CD8-positive, alpha-beta memory T cell (primary cell): ENCODE results near the gene RBMS1. TPM values are rescaled to one million over a fixed set of nuclear protein-coding genes. Genes with fewer than 3 reads are reported as not detected.

Source experiments
- CTCF ChIA-PET: fragments of 350-600 bp; sonication (Branson Sonifier 250); formaldehyde crosslinking; loops from one replicate; lab custom pipeline; 2021; ENCODE audit warnings: antibody characterized with exemption; lab: Charles Lee
- POLR2A ChIA-PET: fragments of 350-600 bp; sonication (Branson Sonifier 250); formaldehyde crosslinking; loops from one replicate; lab custom pipeline; 2021; ENCODE audit warnings: antibody characterized with exemption; lab: Charles Lee
- DNase-seq, 5 donors: peaks; one replicate each; pipeline versions ENCODE4 v3.0.0 to v3.0.0-alpha.2; 2020 to 2022; ENCODE audit warnings: mixed read lengths in 1 of 5
- H3K27ac ChIP-seq: one replicate; pipeline ENCODE4 v1.7.0; 2013; ENCODE audit warnings: low read depth, mild to moderate bottlenecking, low read length, moderate library complexity
- H3K27me3 ChIP-seq: 2 replicates; pipeline ENCODE4 v1.7.0; 2013; ENCODE audit warnings: low read length, mild to moderate bottlenecking; ENCODE audit not compliant: insufficient read depth, poor library complexity, severe bottlenecking
- H3K36me3 ChIP-seq: 2 replicates; pipeline ENCODE4 v1.7.0; 2013; ENCODE audit warnings: mild to moderate bottlenecking, low read length, moderate library complexity; ENCODE audit not compliant: insufficient read depth
- H3K4me1 ChIP-seq: 2 replicates; pipeline ENCODE4 v1.7.0; 2013; ENCODE audit warnings: mild to moderate bottlenecking, low read length, moderate library complexity; ENCODE audit not compliant: insufficient read depth
- H3K4me3 ChIP-seq: 2 replicates; pipeline ENCODE4 v1.7.0; 2013; ENCODE audit warnings: mild to moderate bottlenecking, low read length
- H3K9me3 ChIP-seq: 2 replicates; pipeline ENCODE4 v1.7.0; 2013; ENCODE audit warnings: mild to moderate bottlenecking, low read length
- H3K27ac Mint-ChIP-seq, 8 donors: one replicate each; pipeline ENCODE4 v1.8.0; 2020 to 2021; ENCODE audit warnings: mixed read lengths in 8 of 8, mild to moderate bottlenecking in 6 of 8, inconsistent platforms in 3 of 8, moderate library complexity in 3 of 8
- H3K27me3 Mint-ChIP-seq, 2 donors: one replicate each; pipeline ENCODE4 v1.8.0; 2020 to 2021; ENCODE audit warnings: mixed read lengths in 2 of 2, mild to moderate bottlenecking in 1 of 2, moderate library complexity in 1 of 2
- H3K36me3 Mint-ChIP-seq, 3 donors: one replicate each; pipeline ENCODE4 v1.8.0; 2020 to 2021; ENCODE audit warnings: mixed read lengths in 3 of 3, inconsistent platforms in 1 of 3, mild to moderate bottlenecking in 1 of 3
- H3K4me1 Mint-ChIP-seq, 3 donors: one replicate each; pipeline ENCODE4 v1.8.0; 2020 to 2021; ENCODE audit warnings: mixed read lengths in 3 of 3, inconsistent platforms in 1 of 3, mild to moderate bottlenecking in 1 of 3
- H3K4me3 Mint-ChIP-seq, 7 donors: one replicate each; pipeline ENCODE4 v1.8.0; 2020 to 2021; ENCODE audit warnings: mixed read lengths in 7 of 7, mild to moderate bottlenecking in 6 of 7, moderate library complexity in 4 of 7, inconsistent platforms in 2 of 7
- H3K9me3 Mint-ChIP-seq, 5 donors: one replicate each; pipeline ENCODE4 v1.8.0; 2020 to 2022; ENCODE audit warnings: mixed read lengths in 5 of 5, mild to moderate bottlenecking in 3 of 5, moderate library complexity in 2 of 5, inconsistent platforms in 1 of 5
- polyA plus RNA-seq: library from polyadenylated mRNA; unstranded; fragments of 300-500 nt; fragmentation: Illumina TruSeq; gene quantifications from one replicate; pipeline ENCODE4 v1.2.3, GENCODE V29; 2021
- total RNA-seq, 2 experiments: library from RNA; stranded (reverse); gene quantifications; one replicate each; pipeline ENCODE4 v1.2.3, GENCODE V29; 2021

Gene RBMS1
- total and polyA plus RNA-seq, 3 experiments from 2014 or later, result 48.8 to 130 (median 50.3) TPM

DNA sequence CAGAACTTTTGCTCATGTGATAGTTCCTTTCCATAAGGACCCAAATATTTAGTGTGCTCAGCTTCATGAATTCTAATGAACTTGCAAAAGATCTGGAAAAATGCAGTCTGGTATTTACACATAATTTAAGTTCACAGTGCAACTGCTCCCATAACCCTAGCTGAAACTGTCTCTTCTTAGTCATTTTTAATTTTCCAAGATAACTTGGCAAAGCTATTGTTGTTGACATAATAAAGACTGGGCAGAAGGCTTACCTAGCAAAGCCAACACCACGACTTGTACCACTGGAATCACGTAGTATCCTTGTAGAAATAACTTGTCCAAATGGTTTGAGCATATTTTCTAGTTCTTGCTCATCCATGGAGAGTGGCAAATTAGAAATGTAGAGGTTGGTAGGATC lies 190.5 kb downstream of the RBMS1 start:
- H3K4me3 ChIP-seq, result no peak overlapping the region
- no peaks in the 10 kb centered on the region for H3K9me3 ChIP-seq
- no peak overlapping the region for H3K4me3 Mint-ChIP-seq
- H3K36me3 Mint-ChIP-seq, result peaks cover 13 to 73% (median 20%) of the 10 kb centered on the region in 3 donors
- no peak for DNase-seq
- H3K27ac ChIP-seq, result no peak overlapping the region
- ChIA-PET POLR2A (no interaction called here), CTCF (no interaction called here)
- no peaks in the 10 kb centered on the region for H3K9me3 Mint-ChIP-seq
- H3K4me1 ChIP-seq, result peaks cover 5% of the 10 kb centered on the region
- peak overlapping the region in 1 of 8 donors; percentile 23 for H3K27ac Mint-ChIP-seq
- peaks cover 44 to 66% (median 53%) of the 10 kb centered on the region in 3 donors for H3K4me1 Mint-ChIP-seq
- peaks cover 18% of the 10 kb centered on the region for H3K36me3 ChIP-seq
- H3K27me3 ChIP-seq, result no peaks in the 10 kb centered on the region
- H3K27me3 Mint-ChIP-seq, result no peaks in the 10 kb centered on the region

DNA sequence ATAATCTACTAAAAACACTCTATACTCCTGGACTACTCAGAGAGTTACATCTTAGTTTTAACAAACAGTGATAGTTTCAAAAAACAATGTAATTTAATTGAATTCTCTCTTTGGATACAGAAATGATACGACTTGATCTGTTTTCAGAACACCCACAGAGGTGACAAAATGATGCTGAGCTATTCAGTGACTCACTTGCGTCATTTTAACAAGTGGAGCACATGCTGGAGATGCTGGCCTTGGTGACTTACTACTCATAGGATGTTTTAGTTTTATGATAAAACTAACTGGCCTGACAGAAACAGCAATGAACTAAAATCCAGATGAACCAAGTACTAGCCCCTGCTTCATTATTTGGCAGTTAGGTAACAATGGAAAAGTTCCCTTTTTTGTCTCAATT lies 192.2 kb downstream of the RBMS1 start:
- peaks cover 24% of the 10 kb centered on the region for H3K36me3 ChIP-seq
- H3K9me3 ChIP-seq, result no peaks in the 10 kb centered on the region
- H3K4me3 ChIP-seq, result no peak overlapping the region
- no peaks in the 10 kb centered on the region for H3K27me3 Mint-ChIP-seq
- ChIA-PET POLR2A (no interaction called here), CTCF (no interaction called here)
- H3K36me3 Mint-ChIP-seq, result peaks cover 18 to 79% (median 32%) of the 10 kb centered on the region in 3 donors
- DNase-seq, result no peak
- H3K9me3 Mint-ChIP-seq, result no peaks in the 10 kb centered on the region
- H3K4me1 ChIP-seq, result peaks cover 20% of the 10 kb centered on the region
- peaks cover 56 to 75% (median 69%) of the 10 kb centered on the region in 3 donors for H3K4me1 Mint-ChIP-seq
- H3K4me3 Mint-ChIP-seq, result no peak overlapping the region
- H3K27me3 ChIP-seq, result no peaks in the 10 kb centered on the region
- peak overlapping the region in 4 of 8 donors; percentile 11 to 48 (median 38) for H3K27ac Mint-ChIP-seq
- H3K27ac ChIP-seq, result no peak overlapping the region

DNA sequence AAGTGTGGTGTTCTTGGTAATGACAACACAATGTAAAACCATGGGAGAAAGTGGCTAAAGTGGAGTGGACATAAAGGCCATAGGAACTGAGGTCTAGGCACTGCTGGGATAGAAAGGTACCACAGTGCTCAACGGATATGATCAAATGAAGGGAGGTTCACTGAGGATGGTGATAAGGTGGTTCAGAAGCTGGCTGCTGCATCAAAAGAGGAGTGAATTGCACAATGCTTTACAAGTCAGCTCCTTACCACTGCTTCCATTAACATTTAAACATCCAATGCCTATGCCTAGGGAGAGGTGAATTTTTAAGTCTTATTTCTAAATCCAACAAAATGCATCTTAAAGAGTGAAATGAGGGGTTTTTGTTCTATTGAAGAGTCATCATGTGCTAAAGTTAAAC lies 193.4 kb downstream of the RBMS1 start:
- DNase-seq, result no peak
- Histone ChIP-seq H3K4me3 (no peak overlapping the region), H3K27ac (no peak overlapping the region), H3K27me3 (no peaks in the 10 kb centered on the region), H3K4me1 (peaks cover 32% of the 10 kb centered on the region), H3K9me3 (no peaks in the 10 kb centered on the region), H3K36me3 (peaks cover 24% of the 10 kb centered on the region)
- Mint-ChIP-seq H3K27ac (peak overlapping the region in 7 of 8 donors; percentile 16 to 87 (median 48)), H3K36me3 (peaks cover 18 to 84% (median 41%) of the 10 kb centered on the region in 3 donors), H3K4me1 (peaks cover 63 to 78% (median 72%) of the 10 kb centered on the region in 3 donors), H3K4me3 (no peak overlapping the region), H3K27me3 (no peaks in the 10 kb centered on the region), H3K9me3 (no peaks in the 10 kb centered on the region)
- ChIA-PET POLR2A (no interaction called here), CTCF (no interaction called here)

DNA sequence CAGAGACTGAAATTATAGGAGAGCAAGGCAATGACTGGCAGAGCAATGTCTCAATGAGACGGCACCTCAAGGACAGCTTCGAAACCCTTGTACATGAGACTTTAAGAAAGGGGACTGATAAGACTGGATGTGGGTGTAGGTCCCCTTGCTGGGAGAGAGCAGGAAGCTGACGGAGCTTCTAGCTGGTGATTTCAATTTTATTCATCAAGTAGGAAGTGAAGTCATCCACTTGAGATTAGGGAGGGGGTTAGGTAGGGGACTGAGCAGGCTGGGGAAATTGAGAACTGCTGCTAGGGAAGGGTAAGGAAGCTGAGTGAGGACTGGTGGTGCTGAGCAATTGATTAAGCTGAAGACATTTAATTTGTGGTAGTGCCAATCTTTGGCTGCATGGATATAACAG lies 194.1 kb downstream of the RBMS1 start:
- Histone ChIP-seq H3K36me3 (peaks cover 24% of the 10 kb centered on the region), H3K27ac (no peak overlapping the region), H3K27me3 (no peaks in the 10 kb centered on the region), H3K4me3 (no peak overlapping the region), H3K4me1 (peaks cover 33% of the 10 kb centered on the region), H3K9me3 (no peaks in the 10 kb centered on the region)
- Mint-ChIP-seq H3K27me3 (no peaks in the 10 kb centered on the region), H3K9me3 (no peaks in the 10 kb centered on the region), H3K36me3 (peaks cover 18 to 88% (median 41%) of the 10 kb centered on the region in 3 donors), H3K27ac (peak overlapping the region in 6 of 8 donors; percentile 16 to 87 (median 79)), H3K4me3 (no peak overlapping the region), H3K4me1 (peaks cover 68 to 82% (median 79%) of the 10 kb centered on the region in 3 donors)
- no peak for DNase-seq
- ChIA-PET POLR2A (no interaction called here), CTCF (no interaction called here)

DNA sequence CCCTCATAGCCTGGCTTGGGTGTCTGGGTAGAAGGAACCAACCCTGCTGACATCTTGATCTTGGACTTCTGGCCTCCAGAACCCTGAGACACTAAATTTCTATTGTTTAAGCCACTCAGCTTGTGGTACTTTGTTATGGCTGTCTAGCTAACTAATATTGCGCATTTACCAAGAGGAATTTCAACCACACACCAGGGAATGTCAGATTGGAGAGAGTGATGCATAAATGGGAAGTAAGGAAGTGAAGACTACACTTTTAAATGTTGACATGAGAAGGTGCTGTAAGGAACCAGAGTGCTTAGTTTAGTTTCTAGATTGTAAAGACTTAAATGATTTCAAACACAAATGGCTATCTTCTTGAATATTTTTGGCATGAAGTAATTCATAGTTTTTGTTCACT lies 194.6 kb downstream of the RBMS1 start:
- no peak overlapping the region for H3K27ac ChIP-seq
- Mint-ChIP-seq H3K9me3 (no peaks in the 10 kb centered on the region), H3K4me3 (no peak overlapping the region), H3K27me3 (no peaks in the 10 kb centered on the region), H3K27ac (peak overlapping the region in 3 of 8 donors; percentile 36 to 57 (median 40)), H3K4me1 (peaks cover 68 to 82% (median 81%) of the 10 kb centered on the region in 3 donors), H3K36me3 (peaks cover 18 to 88% (median 41%) of the 10 kb centered on the region in 3 donors)
- H3K36me3 ChIP-seq, result peaks cover 24% of the 10 kb centered on the region
- no peaks in the 10 kb centered on the region for H3K9me3 ChIP-seq
- H3K4me3 ChIP-seq, result no peak overlapping the region
- ChIA-PET POLR2A (no interaction called here), CTCF (no interaction called here)
- H3K4me1 ChIP-seq, result peaks cover 33% of the 10 kb centered on the region
- no peak for DNase-seq
- no peaks in the 10 kb centered on the region for H3K27me3 ChIP-seq

DNA sequence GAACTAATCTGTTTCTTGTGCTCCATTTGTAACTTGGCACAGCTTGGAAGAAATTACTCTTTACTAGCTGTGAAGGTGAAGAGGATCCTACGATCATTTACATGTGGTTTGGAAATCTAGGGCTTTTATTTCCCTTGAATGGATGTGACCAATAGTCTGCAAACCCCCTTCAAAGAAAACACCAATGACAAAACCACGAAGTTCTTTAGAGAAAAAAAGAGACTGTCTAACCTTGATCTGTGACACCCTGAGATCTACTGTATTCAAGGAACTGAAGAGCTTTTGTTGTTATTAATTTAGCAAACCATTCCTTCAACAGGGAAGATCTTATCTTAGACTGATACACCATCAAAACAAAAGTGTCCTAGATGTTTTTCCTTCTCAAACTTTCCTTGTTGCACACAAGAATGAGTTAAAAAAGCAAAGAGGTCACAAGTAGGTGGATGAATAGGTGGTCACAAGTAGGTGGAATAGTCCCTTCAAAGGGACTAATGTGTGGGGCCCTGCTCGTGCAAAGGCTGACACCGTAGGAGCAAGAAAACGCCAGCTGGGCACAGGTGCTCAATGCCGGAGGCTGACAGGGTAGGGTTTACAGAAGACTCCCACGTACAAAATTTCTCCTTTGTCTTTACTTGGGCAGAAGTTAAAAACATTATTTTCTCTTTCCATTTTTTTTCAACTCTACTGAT lies 197.9 kb downstream of the RBMS1 start:
- Histone ChIP-seq H3K27me3 (no peaks in the 10 kb centered on the region), H3K36me3 (peaks cover 29% of the 10 kb centered on the region), H3K27ac (no peak overlapping the region), H3K9me3 (no peaks in the 10 kb centered on the region), H3K4me1 (peaks cover 33% of the 10 kb centered on the region), H3K4me3 (no peak overlapping the region)
- H3K36me3 Mint-ChIP-seq, result peaks cover 18 to 96% (median 44%) of the 10 kb centered on the region in 3 donors
- peak overlapping the region in 1 of 7 donors; percentile 17 for H3K4me3 Mint-ChIP-seq
- no peaks in the 10 kb centered on the region for H3K27me3 Mint-ChIP-seq
- DNase-seq, result peak in 1 of 5 donors; percentile 17
- H3K27ac Mint-ChIP-seq, result peak overlapping the region; percentile 27 to 73 (median 44)
- peaks cover 63 to 81% (median 74%) of the 10 kb centered on the region in 3 donors for H3K4me1 Mint-ChIP-seq
- no peaks in the 10 kb centered on the region for H3K9me3 Mint-ChIP-seq
- POLR2A ChIA-PET, result no interaction called here
- CTCF ChIA-PET, result interaction anchor here (1.4 kb wide), 1 partner anchor 18 kb away, joined by 3 read pairs; no protein-coding TSS in a partner anchor

DNA sequence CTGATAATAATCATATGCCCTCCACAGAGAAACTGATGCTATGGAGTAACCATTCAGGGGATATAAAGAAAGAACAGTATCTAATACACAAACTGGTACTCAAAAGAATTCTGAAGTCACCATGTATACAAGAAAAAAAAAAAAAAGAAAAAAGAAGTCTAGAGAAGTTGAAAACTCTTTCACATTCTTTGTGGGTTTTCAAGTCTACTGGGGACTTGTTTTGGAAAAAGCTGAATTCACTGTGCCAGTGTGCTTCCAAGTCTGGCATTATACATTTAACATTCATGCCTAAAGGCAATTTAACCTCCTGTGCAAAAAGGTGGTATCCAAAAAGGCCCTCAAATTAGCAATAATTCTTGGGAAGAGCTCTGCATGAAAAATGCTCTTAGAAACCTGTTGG lies 198.7 kb downstream of the RBMS1 start:
- Histone ChIP-seq H3K4me1 (peaks cover 33% of the 10 kb centered on the region), H3K9me3 (no peaks in the 10 kb centered on the region), H3K27me3 (no peaks in the 10 kb centered on the region), H3K4me3 (no peak overlapping the region), H3K36me3 (peaks cover 25% of the 10 kb centered on the region), H3K27ac (no peak overlapping the region)
- peaks cover 58 to 78% (median 73%) of the 10 kb centered on the region in 3 donors for H3K4me1 Mint-ChIP-seq
- peak overlapping the region in 7 of 8 donors; percentile 21 to 79 (median 36) for H3K27ac Mint-ChIP-seq
- no peaks in the 10 kb centered on the region for H3K27me3 Mint-ChIP-seq
- peaks cover 18 to 94% (median 41%) of the 10 kb centered on the region in 3 donors for H3K36me3 Mint-ChIP-seq
- no peaks in the 10 kb centered on the region for H3K9me3 Mint-ChIP-seq
- ChIA-PET POLR2A (no interaction called here), CTCF (interaction anchor here (1.4 kb wide), 1 partner anchor 19 kb away, joined by 3 read pairs; no protein-coding TSS in a partner anchor)
- no peak for DNase-seq
- no peak overlapping the region for H3K4me3 Mint-ChIP-seq

DNA sequence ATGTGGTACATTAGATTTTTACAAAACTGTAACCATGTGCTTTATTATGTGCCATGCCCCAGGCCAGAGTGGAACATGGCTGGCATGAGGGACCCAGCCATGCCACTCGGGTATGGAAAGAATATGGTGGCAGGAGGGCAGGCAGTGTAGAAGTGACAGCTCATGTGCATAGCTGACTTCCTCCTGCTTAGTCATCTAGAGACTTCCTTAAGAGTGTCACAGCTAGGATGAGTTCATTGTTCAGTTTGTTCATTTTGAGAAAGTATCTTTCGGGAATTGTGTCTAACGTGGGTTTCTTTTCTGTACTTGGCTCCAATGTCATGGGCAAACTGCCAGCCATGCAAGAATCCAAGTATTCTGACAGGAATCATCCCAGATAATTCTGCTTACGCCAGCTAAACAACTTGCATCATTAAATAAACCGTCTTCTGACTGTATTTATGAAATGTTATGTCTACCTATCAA lies 199.2 kb downstream of the RBMS1 start:
- H3K9me3 ChIP-seq, result no peaks in the 10 kb centered on the region
- ChIA-PET POLR2A (no interaction called here), CTCF (no interaction called here)
- Mint-ChIP-seq H3K36me3 (peaks cover 18 to 94% (median 41%) of the 10 kb centered on the region in 3 donors), H3K27me3 (no peaks in the 10 kb centered on the region), H3K4me3 (no peak overlapping the region), H3K27ac (peak overlapping the region in 5 of 8 donors; percentile 32 to 79 (median 40)), H3K9me3 (no peaks in the 10 kb centered on the region), H3K4me1 (peaks cover 53 to 76% (median 71%) of the 10 kb centered on the region in 3 donors)
- H3K4me3 ChIP-seq, result no peak overlapping the region
- H3K36me3 ChIP-seq, result peaks cover 20% of the 10 kb centered on the region
- H3K4me1 ChIP-seq, result peaks cover 33% of the 10 kb centered on the region
- no peaks in the 10 kb centered on the region for H3K27me3 ChIP-seq
- H3K27ac ChIP-seq, result no peak overlapping the region
- no peak for DNase-seq
